ENCODE results near the gene LDB3. TPM values are rescaled to one million over a fixed set of nuclear protein-coding genes. Genes with fewer than 3 reads are reported as not detected.

The LDB3 gene
- total RNA-seq, 4 donors from 2014 or later, result 0.44 to 3.2 (median 0.98) TPM; not detected in 1

GRCh38 chr10:86757113-86757972 lies 89.0 kb downstream of the LDB3 start:
- TF ChIP-seq EP300 (IDR thresholded peaks at IDR 0.05) (no peak), CTCF (IDR thresholded peaks at IDR 0.05) (peak in 1 of 2 donors; percentile 15)
- no peaks in the 10 kb centered on the region for H3K36me3 ChIP-seq
- no peaks in the 10 kb centered on the region for H3K9me3 ChIP-seq
- 4% methylated on average over 28 of the region's 47 CpGs for WGBS
- peak in 1 of 2 donors; percentile 72 for DNase-seq (ENCODE audit: low spot score in 2 of 2)
- peaks cover 28% of the 10 kb centered on the region for H3K4me1 ChIP-seq
- peak overlapping the region; percentile 82 for H3K4me3 ChIP-seq
- peak overlapping the region; percentile 92 for H3K27ac ChIP-seq
- no peaks in the 10 kb centered on the region for H3K27me3 ChIP-seq

- WGBS, result 21% methylated on average over 9 of the region's 9 CpGs
- H3K4me3 ChIP-seq, result peak overlapping the region; percentile 82
These were observed 90.1 kb downstream of the LDB3 start for GRCh38 chr10:86758189-86759072.

GRCh38 chr10:86759073-86759672 lies 90.9 kb downstream of the LDB3 start:
- H3K27me3 ChIP-seq, result no peaks in the 10 kb centered on the region
- 25% methylated on average over 3 of the region's 3 CpGs for WGBS
- no peak for TF ChIP-seq POLR2AphosphoS5 (IDR thresholded peaks at IDR 0.05)
- no peak for TF ChIP-seq POLR2A (IDR thresholded peaks at IDR 0.05)
- TF ChIP-seq CTCF (IDR thresholded peaks at IDR 0.05), result no peak
- TF ChIP-seq EP300 (IDR thresholded peaks at IDR 0.05), result no peak
- no peaks in the 10 kb centered on the region for H3K36me3 ChIP-seq
- DNase-seq (ENCODE audit: low spot score in 2 of 2), result no peak
- H3K27ac ChIP-seq, result no peak overlapping the region
- peak overlapping the region; percentile 82 for H3K4me3 ChIP-seq
- no peaks in the 10 kb centered on the region for H3K9me3 ChIP-seq
- H3K4me1 ChIP-seq, result peaks cover 28% of the 10 kb centered on the region

More at GRCh38 chr10:86758189-86759072, 90.1 kb downstream of the LDB3 start:
- Histone ChIP-seq H3K9me3 (no peaks in the 10 kb centered on the region), H3K4me1 (peaks cover 28% of the 10 kb centered on the region), H3K27me3 (no peaks in the 10 kb centered on the region), H3K36me3 (no peaks in the 10 kb centered on the region), H3K27ac (peak overlapping the region; percentile 92)
- no peak for DNase-seq (ENCODE audit: low spot score in 2 of 2)
- TF ChIP-seq POLR2A (IDR thresholded peaks at IDR 0.05), result no peak
- no peak for TF ChIP-seq CTCF (IDR thresholded peaks at IDR 0.05)
- no peak for TF ChIP-seq EP300 (IDR thresholded peaks at IDR 0.05)
- no peak for TF ChIP-seq POLR2AphosphoS5 (IDR thresholded peaks at IDR 0.05)

GRCh38 chr10:86763404-86763803 lies 95.1 kb downstream of the LDB3 start:
- no peak overlapping the region for H3K27ac ChIP-seq
- peaks cover 19% of the 10 kb centered on the region for H3K4me1 ChIP-seq
- H3K27me3 ChIP-seq, result no peaks in the 10 kb centered on the region
- DNase-seq (ENCODE audit: low spot score in 2 of 2), result no peak
- no peak overlapping the region for H3K4me3 ChIP-seq
- no peaks in the 10 kb centered on the region for H3K9me3 ChIP-seq
- 86% methylated on average over 5 of the region's 5 CpGs for WGBS
- H3K36me3 ChIP-seq, result no peaks in the 10 kb centered on the region
- no peak for TF ChIP-seq EP300 (IDR thresholded peaks at IDR 0.05)
- no peak for TF ChIP-seq CTCF (IDR thresholded peaks at IDR 0.05)
- no peak for TF ChIP-seq POLR2AphosphoS5 (IDR thresholded peaks at IDR 0.05)
- TF ChIP-seq POLR2A (IDR thresholded peaks at IDR 0.05), result no peak
